ENCODE measurements around the gene FRMD3.
A peak's percentile ranks its signal among the peaks of the same experiment; 100 is the strongest.

The FRMD3 gene

GRCh38 chr9:83454076-83454475, 84.1 kb downstream of the FRMD3 start:
- Mint-ChIP-seq H3K27ac (no peak overlapping the region), H3K9me3 (no peaks in the 10 kb centered on the region), H3K4me3 (no peak overlapping the region), H3K36me3 (ENCODE audit: low read depth) (no peaks in the 10 kb centered on the region), H3K27me3 (ENCODE audit: low read depth, poor library complexity) (no peaks in the 10 kb centered on the region), H3K4me1 (peaks cover 10% of the 10 kb centered on the region)
- DNase-seq = no peak
- TF ChIP-seq, protein P1, sequence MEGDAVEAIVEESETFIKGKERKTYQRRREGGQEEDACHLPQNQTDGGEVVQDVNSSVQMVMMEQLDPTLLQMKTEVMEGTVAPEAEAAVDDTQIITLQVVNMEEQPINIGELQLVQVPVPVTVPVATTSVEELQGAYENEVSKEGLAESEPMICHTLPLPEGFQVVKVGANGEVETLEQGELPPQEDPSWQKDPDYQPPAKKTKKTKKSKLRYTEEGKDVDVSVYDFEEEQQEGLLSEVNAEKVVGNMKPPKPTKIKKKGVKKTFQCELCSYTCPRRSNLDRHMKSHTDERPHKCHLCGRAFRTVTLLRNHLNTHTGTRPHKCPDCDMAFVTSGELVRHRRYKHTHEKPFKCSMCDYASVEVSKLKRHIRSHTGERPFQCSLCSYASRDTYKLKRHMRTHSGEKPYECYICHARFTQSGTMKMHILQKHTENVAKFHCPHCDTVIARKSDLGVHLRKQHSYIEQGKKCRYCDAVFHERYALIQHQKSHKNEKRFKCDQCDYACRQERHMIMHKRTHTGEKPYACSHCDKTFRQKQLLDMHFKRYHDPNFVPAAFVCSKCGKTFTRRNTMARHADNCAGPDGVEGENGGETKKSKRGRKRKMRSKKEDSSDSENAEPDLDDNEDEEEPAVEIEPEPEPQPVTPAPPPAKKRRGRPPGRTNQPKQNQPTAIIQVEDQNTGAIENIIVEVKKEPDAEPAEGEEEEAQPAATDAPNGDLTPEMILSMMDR (IDR thresholded peaks at IDR 0.05) = no peak

DNA sequence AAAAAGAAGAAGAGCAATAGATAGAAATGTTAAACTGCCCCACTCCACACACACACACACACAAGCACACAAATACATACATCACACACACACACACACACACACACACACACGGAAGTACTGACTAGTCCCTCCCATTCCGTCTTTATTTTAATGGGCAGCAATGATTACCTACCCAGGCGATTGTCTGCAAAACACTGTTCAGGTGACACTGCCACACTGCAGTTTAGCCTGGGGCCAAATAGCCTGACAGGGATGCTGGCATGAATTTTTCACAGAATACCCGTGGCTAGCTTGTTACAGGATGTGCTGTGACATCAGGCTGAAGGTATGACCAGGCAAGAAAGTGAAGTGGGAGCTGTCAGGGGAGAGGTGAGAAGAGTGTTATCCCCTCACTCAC, 86.9 kb downstream of the FRMD3 start:
- no peak for DNase-seq
- no peaks in the 10 kb centered on the region for H3K9me3 Mint-ChIP-seq
- no peaks in the 10 kb centered on the region for H3K36me3 Mint-ChIP-seq (ENCODE audit: low read depth)

DNA sequence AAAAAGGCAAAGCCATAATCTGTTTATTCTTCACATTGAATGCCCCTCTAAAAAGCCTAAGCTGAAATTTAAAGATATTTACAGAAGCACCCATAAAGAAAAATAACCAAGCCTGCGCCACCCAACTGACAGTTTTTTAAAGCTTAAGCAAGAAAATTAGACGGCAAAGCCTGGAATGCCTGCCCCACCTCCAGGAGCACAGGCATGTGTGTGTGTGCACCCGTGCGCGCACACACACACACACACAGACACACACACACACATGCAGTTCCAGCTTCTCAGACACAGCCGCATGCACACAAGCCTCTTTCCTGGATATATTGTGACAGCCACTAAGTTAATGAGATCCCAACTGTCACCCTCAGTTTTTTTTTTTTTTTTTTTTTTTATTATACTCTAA, 88.2 kb downstream of the FRMD3 start:
- Mint-ChIP-seq H3K27me3 (ENCODE audit: low read depth, poor library complexity) (peaks cover 4% of the 10 kb centered on the region), H3K9me3 (no peaks in the 10 kb centered on the region), H3K4me1 (peaks cover 18% of the 10 kb centered on the region), H3K36me3 (ENCODE audit: low read depth) (no peaks in the 10 kb centered on the region), H3K27ac (no peak overlapping the region), H3K4me3 (no peak overlapping the region)
- no peak for DNase-seq
- TF ChIP-seq, protein P1 (IDR thresholded peaks at IDR 0.05) = no peak

More for the DNA sequence above, 86.9 kb downstream of the FRMD3 start:
- Mint-ChIP-seq H3K4me3 (no peak overlapping the region), H3K4me1 (peaks cover 18% of the 10 kb centered on the region), H3K27ac (no peak overlapping the region), H3K27me3 (ENCODE audit: low read depth, poor library complexity) (peaks cover 4% of the 10 kb centered on the region)
- TF ChIP-seq, protein P1 (IDR thresholded peaks at IDR 0.05) = no peak

GRCh38 chr9:83449166-83449565, 89.0 kb downstream of the FRMD3 start:
- H3K27ac Mint-ChIP-seq = peak overlapping the region; percentile 80
- DNase-seq = no peak
- no peaks in the 10 kb centered on the region for H3K36me3 Mint-ChIP-seq (ENCODE audit: low read depth)
- H3K27me3 Mint-ChIP-seq (ENCODE audit: low read depth, poor library complexity) = peaks cover 4% of the 10 kb centered on the region
- H3K9me3 Mint-ChIP-seq = no peaks in the 10 kb centered on the region
- H3K4me3 Mint-ChIP-seq = no peak overlapping the region
- TF ChIP-seq, protein P1 (IDR thresholded peaks at IDR 0.05) = no peak
- H3K4me1 Mint-ChIP-seq = peaks cover 18% of the 10 kb centered on the region

GRCh38 chr9:83448626-83449025, 89.6 kb downstream of the FRMD3 start:
- H3K36me3 Mint-ChIP-seq (ENCODE audit: low read depth) = no peaks in the 10 kb centered on the region
- peaks cover 18% of the 10 kb centered on the region for H3K4me1 Mint-ChIP-seq
- peak overlapping the region; percentile 80 for H3K27ac Mint-ChIP-seq
- H3K27me3 Mint-ChIP-seq (ENCODE audit: low read depth, poor library complexity) = peaks cover 4% of the 10 kb centered on the region
- TF ChIP-seq, protein P1 (IDR thresholded peaks at IDR 0.05) = no peak
- H3K9me3 Mint-ChIP-seq = no peaks in the 10 kb centered on the region
- no peak for DNase-seq
- H3K4me3 Mint-ChIP-seq = no peak overlapping the region

GRCh38 chr9:83447351-83447750, 90.8 kb downstream of the FRMD3 start:
- H3K36me3 Mint-ChIP-seq (ENCODE audit: low read depth) = no peaks in the 10 kb centered on the region
- DNase-seq = no peak
- TF ChIP-seq, protein P1 (IDR thresholded peaks at IDR 0.05) = no peak
- H3K4me1 Mint-ChIP-seq = peaks cover 18% of the 10 kb centered on the region
- H3K27ac Mint-ChIP-seq = no peak overlapping the region
- no peak overlapping the region for H3K4me3 Mint-ChIP-seq
- H3K9me3 Mint-ChIP-seq = no peaks in the 10 kb centered on the region
- H3K27me3 Mint-ChIP-seq (ENCODE audit: low read depth, poor library complexity) = peaks cover 4% of the 10 kb centered on the region
